Kidney epithelial cell (primary cell): ENCODE results near the gene SPNS2. TPM values are rescaled to one million over a fixed set of nuclear protein-coding genes. Genes with fewer than 3 reads are reported as not detected.
A peak's percentile ranks its signal among the peaks of the same experiment; 100 is the strongest.

Source experiments
- DNase-seq: peaks from one replicate; pipeline ENCODE4 v3.0.0-alpha.2; 2010; ENCODE audit warnings: low read depth
- H3K27me3 ChIP-seq: 2 replicates; pipeline ENCODE4 v1.6.0; 2011; ENCODE audit warnings: low read length; ENCODE audit not compliant: control insufficient read depth, insufficient read depth
- H3K36me3 ChIP-seq: 2 replicates; pipeline ENCODE4 v1.5.1; 2011; ENCODE audit warnings: low read length; ENCODE audit not compliant: control insufficient read depth, insufficient read depth
- H3K4me3 ChIP-seq: 2 replicates; pipeline ENCODE4 v1.5.1; 2011; ENCODE audit warnings: low read depth, mild to moderate bottlenecking, control low read depth, low read length
- total RNA-seq: library from RNA; depleted of rRNA; stranded (reverse); fragments of >200 nt; gene quantifications from 2 replicates; pipeline ENCODE4 v1.2.3, GENCODE V29; 2015
- TF ChIP-seq, protein P1 (sequence below): IDR thresholded peaks from 2 replicates; pipeline ENCODE4 v1.5.1; 2011; ENCODE audit warnings: mild to moderate bottlenecking, moderate library complexity, low read length, control low read depth, inconsistent platforms; ENCODE audit not compliant: insufficient read depth, poor library complexity, severe bottlenecking

SPNS2 gene
- total RNA-seq, 1 donor from 2014 or later: 47.3 TPM

DNA sequence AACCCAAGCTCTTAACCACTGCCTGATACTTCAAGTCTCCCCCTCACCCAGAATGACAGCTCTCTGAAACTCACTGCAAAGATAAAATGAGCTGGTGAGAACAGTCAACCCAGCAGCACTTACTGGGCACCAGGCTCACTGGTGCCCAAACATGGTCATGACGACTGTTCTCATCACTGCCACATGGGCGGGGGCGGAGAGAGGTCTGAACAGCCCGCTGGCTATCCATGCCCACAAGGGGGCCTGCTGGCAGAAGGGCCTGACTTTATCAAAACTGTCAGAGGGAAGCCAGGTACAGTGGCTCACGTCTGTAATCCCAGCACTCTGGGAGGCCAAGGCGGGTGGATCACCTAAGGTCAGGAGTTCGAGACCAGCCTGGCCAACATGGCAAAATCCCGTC lies 52.5 kb downstream of the SPNS2 start:
- peaks cover 4% of the 10 kb centered on the region for H3K36me3 ChIP-seq
- TF ChIP-seq, protein P1, sequence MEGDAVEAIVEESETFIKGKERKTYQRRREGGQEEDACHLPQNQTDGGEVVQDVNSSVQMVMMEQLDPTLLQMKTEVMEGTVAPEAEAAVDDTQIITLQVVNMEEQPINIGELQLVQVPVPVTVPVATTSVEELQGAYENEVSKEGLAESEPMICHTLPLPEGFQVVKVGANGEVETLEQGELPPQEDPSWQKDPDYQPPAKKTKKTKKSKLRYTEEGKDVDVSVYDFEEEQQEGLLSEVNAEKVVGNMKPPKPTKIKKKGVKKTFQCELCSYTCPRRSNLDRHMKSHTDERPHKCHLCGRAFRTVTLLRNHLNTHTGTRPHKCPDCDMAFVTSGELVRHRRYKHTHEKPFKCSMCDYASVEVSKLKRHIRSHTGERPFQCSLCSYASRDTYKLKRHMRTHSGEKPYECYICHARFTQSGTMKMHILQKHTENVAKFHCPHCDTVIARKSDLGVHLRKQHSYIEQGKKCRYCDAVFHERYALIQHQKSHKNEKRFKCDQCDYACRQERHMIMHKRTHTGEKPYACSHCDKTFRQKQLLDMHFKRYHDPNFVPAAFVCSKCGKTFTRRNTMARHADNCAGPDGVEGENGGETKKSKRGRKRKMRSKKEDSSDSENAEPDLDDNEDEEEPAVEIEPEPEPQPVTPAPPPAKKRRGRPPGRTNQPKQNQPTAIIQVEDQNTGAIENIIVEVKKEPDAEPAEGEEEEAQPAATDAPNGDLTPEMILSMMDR: no peak
- H3K27me3 ChIP-seq: no peaks in the 10 kb centered on the region
- H3K4me3 ChIP-seq: no peak overlapping the region
- no peak for DNase-seq

DNA sequence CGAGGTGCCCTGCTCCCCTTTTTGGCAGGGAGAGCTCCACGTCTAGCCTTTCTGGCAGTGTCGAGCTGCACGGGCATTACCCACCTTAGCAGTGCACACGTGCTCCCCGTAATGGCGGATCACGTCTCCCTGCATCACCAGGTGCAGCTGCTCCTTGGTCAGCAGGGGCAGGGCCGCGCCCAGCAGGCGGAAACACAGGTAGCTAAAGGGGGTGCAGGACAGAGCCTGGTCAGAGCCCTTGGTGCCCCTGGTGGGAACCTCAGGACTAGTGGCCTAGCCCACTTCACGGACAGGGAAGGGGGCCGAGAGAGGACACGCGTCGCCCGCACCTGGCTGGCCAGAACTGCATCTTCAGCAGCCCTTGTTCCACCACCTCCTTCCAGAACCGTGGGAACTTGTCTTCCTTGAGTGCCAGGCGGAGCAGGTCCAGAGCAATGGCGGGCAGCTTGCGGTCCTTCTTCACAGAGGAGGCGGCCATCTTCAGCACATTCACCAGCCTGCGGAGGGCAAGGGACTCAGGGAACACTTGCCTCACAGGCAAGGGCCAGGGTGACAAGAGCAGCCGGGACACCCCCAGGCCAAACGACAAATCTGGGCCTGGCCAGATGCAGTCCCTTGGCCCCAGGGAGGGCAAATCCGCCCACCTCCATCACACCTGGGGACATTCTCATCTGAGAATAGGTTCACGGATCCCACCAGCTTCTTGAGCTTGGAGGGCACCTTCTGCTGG lies 53.3 kb downstream of the SPNS2 start:
- TF ChIP-seq, protein P1: no peak
- peaks cover 4% of the 10 kb centered on the region for H3K36me3 ChIP-seq

DNA sequence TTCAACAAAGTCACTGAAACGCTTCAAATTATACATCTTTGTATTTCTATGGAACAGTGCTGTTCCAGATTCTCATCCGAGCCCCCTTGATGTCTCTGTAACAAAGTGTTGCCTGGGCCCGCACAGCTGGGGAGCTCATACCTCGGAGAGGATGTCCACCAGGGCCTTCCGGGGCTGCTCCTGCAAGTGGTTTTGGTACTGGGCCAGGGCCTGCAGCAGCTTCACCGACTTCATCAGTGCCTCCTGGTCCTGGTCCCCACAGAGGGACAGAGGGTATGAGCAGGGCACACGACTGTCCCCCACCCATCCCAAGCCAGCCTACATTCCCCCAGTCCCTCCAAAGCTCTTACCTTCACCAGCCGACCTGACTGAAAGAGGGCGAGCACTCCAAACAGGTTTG lies 55.0 kb downstream of the SPNS2 start:
- H3K36me3 ChIP-seq: peaks cover 4% of the 10 kb centered on the region

More for the DNA sequence above, 53.3 kb downstream of the SPNS2 start:
- no peak for DNase-seq
- H3K27me3 ChIP-seq: no peaks in the 10 kb centered on the region
- H3K4me3 ChIP-seq: no peak overlapping the region

DNA sequence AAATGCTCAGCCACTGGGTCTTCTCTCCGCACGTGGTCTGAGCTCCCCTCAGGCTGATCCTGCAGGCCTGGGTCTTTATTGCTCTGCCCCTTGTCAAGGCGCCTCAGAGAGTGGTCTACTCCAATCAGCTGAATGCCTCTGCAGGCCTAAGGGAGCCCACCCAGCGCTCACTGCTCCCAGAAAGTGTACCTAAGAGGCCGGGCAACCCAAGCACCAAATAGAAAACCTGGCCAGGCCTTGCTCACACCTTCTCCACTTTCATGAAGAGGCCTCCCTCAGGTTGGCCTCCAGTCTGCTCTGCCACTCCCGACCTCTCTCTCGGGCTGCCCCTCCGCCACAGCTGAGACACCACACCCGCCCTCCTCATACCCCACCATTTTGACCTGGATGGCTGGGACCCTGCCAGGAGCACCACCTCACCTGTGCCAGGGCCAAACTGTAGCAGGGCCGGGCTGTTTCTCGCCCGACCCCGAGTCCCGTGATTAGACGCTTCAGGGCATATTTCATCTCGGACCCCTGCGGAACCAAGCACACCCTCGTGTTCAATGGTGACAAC lies 55.8 kb downstream of the SPNS2 start:
- Histone ChIP-seq H3K4me3 (peak overlapping the region; percentile 82), H3K36me3 (peaks cover 4% of the 10 kb centered on the region), H3K27me3 (no peaks in the 10 kb centered on the region)
- TF ChIP-seq, protein P1: no peak
- no peak for DNase-seq

More for the DNA sequence above, 55.0 kb downstream of the SPNS2 start:
- Histone ChIP-seq H3K4me3 (no peak overlapping the region), H3K27me3 (no peaks in the 10 kb centered on the region)
- DNase-seq: no peak
- TF ChIP-seq, protein P1: no peak

DNA sequence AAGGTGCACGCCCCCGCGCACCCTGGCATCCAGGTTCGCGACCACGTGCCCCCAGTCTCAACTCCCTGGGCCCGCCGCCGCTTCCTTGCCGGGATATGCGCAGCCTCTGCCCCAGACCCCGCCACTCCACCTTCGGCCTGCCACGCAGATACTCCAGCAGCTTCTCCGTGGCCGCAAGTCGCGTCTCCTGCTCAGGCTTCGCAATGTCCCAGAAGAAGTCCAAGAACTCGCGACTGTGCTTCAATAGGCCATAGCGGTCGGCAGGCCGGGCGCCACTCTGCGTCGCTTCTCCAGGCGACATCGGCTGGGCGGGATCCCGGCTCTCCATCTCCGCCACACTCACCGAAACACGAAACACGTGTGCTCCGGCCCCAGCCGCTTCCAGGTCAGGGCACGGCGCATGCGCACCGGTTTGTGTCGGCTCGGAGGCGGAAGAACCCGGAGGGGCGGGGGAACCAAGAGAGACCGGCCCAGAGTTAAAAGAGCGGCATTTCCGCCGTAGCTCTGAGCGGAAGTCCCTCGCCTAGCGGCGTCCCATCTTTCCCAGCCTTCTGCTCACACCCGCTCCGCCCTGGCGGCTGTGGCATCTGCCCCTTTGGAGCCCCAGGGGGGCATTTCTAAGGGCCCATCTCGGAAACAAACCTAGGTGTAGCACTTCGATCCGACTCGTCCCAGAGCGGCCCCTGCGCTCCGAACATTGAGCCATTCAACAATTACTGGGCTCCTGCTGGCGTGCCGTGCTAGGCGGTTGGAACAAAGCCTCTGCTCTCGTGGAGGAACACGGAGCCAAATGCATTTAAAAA lies 56.5 kb downstream of the SPNS2 start, which contains the start of gene MYBBP1A:
TSS of gene MYBBP1A (minus strand) at position 388 of the 803 bp plus-strand sequence. CDS start at position 328, 60 bp downstream.
- peaks cover 4% of the 10 kb centered on the region for H3K36me3 ChIP-seq
- peak; percentile 79 for DNase-seq
- H3K27me3 ChIP-seq: no peaks in the 10 kb centered on the region
- H3K4me3 ChIP-seq: peak within 1 kb of the TSS; percentile 82
- TF ChIP-seq, protein P1: peak; percentile 27
